Thyroid gland (tissue), 4 donors: ENCODE data around the gene NDEL1.

Experiments
- CTCF ChIP-seq, 6 experiments: fragments of 200-600 bp in 3 of 6; fragments of 450-650 bp in 3 of 6; sonication (generic) in 3 of 6; IDR thresholded peaks; one replicate each; pipeline ENCODE4 v1.5.1; 2016 to 2019; ENCODE audit warnings: antibody characterized with exemption in 6 of 6, mild to moderate bottlenecking in 2 of 6, inconsistent platforms in 1 of 6, moderate library complexity in 1 of 6
- POLR2A ChIP-seq, 2 donors: fragments of 450-650 bp; IDR thresholded peaks; one replicate each; pipeline ENCODE4 v1.6.1; 2017; ENCODE audit warnings: antibody characterized with exemption in 2 of 2, mild to moderate bottlenecking in 2 of 2, moderate library complexity in 1 of 2

GRCh38 chr17:8419305-8419704 is 16.4 kb upstream of the NDEL1 start:
- TF ChIP-seq CTCF (IDR thresholded peaks at IDR 0.05) (no peak), POLR2A (IDR thresholded peaks at IDR 0.05) (no peak)
